Right lobe of liver (tissue), 6 donors: Measurements from ENCODE around the gene GKN1. TPM values are rescaled to one million over a fixed set of nuclear protein-coding genes. Genes with fewer than 3 reads are reported as not detected.
A peak's percentile ranks its signal among the peaks of the same experiment; 100 is the strongest.

Experiments used
- ATAC-seq, 4 donors: fragments of 200-7000 bp; cut with Tn5 transposase; one replicate each; pipeline ENCODE4 v1.9.1; 2020; ENCODE audit warnings: mild to moderate bottlenecking in 4 of 4, moderate library complexity in 4 of 4
- DNase-seq, 3 donors: peaks; one replicate each; pipeline ENCODE4 v3.0.0-alpha.2; 2020
- H3K27ac ChIP-seq, 3 donors: fragments of 200-600 bp; one replicate each; pipeline ENCODE4 v1.8.0; 2022
- H3K27me3 ChIP-seq, 2 donors: fragments of 200-600 bp; one replicate each; pipeline ENCODE4 v1.8.0; 2022
- H3K36me3 ChIP-seq, 4 donors: fragments of 200-600 bp; sonication (generic) in 1 of 4; one replicate each; pipeline versions ENCODE4 v1.5.1 to v1.8.0; 2017 to 2022; ENCODE audit warnings: control low read depth in 1 of 4
- H3K4me1 ChIP-seq, 4 donors: fragments of 200-600 bp; sonication (generic) in 1 of 4; one replicate each; pipeline versions ENCODE4 v1.5.1 to v1.8.0; 2017 to 2022; ENCODE audit warnings: control low read depth in 1 of 4
- H3K4me3 ChIP-seq, 3 donors: fragments of 200-600 bp; one replicate each; pipeline ENCODE4 v1.8.0; 2022
- H3K9me3 ChIP-seq, 4 donors: fragments of 200-600 bp; sonication (generic) in 1 of 4; one replicate each; pipeline versions ENCODE4 v1.5.1 to v1.8.0; 2017 to 2022; ENCODE audit warnings: control low read depth in 1 of 4
- POLR2A ChIP-seq: fragments of 450-650 bp; IDR thresholded peaks from one replicate; pipeline ENCODE4 v1.6.1; 2017; ENCODE audit warnings: antibody characterized with exemption, mild to moderate bottlenecking
- WGBS: methylation state at CpG from one replicate; pipeline ENCODE4 v1.1.6; 2018; ENCODE audit warnings: low coverage, low lambda C conversion rate; ENCODE audit not compliant: insufficient coverage; ENCODE audit errors: missing lambda C conversion rate; 5-methylcytosine and 5-hydroxymethylcytosine counted together
- intact Hi-C, 2 donors: fragments of 100-400 bp; cut with DNase I; formaldehyde crosslinking; loops; one replicate each; pipeline versions ENCODE4 v1.11.2 to v1.14.1; 2022
- long read RNA-seq: library from polyadenylated mRNA; unstranded; transcript quantifications from one replicate; pipeline ENCODE4 v2.0.0, GENCODE V29; 2019
- total RNA-seq, 6 experiments: library from RNA; depleted of rRNA in 2 of 6; stranded (reverse); fragments of >200 nt in 2 of 6; fragmentation: NEBNext Ultra II Directional in 3 of 6; extraction: Animal tissue kit (Norgen Biotek cat#: 25700) in 3 of 6; gene quantifications; one replicate each; pipeline versions ENCODE4 v1.1.0 to v1.2.4, GENCODE V29; 2016 to 2023
- TF ChIP-seq, protein P1 (sequence below), 4 donors: fragments of 200-600 bp in 3 of 4; fragments of 450-650 bp in 1 of 4; IDR thresholded peaks; one replicate each; pipeline versions ENCODE4 v1.5.1 to v1.8.0; 2016 to 2022; ENCODE audit warnings: antibody characterized with exemption in 4 of 4, mild to moderate bottlenecking in 2 of 4
- donor health status: DM: no; HTN: yes; CAD: no.
- donor health status: DM: no; HTN: no; CAD: no.
- donor health status: DM: no; HTN: no; CAD: no.
- donor health status: DM: no; HTN: yes; CAD: no.
- donor health status: DM: no; HTN: yes; CAD: no.

The GKN1 gene, protein sequence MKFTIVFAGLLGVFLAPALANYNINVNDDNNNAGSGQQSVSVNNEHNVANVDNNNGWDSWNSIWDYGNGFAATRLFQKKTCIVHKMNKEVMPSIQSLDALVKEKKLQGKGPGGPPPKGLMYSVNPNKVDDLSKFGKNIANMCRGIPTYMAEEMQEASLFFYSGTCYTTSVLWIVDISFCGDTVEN
- not detected for total RNA-seq
- long read RNA-seq: 0 reads

DNA sequence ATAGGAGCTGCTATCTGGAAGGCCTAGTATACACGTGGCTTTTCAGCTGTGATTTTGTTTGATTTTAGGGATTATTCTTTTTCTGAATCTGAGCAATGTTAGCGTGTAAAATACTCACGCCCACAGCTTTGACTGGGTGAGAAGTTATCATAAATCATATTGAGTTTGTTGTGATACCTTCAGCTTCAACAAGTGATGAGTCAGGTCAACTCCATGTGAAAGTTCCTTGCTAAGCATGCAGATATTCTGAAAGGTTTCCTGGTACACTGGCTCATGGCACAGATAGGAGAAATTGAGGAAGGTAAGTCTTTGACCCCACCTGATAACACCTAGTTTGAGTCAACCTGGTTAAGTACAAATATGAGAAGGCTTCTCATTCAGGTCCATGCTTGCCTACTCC, at the start of gene GKN1:
Gene GKN1 (plus strand): TSS at position 386 of the 400 bp plus-strand sequence. CDS start 42 bp downstream, outside the sequence.
- Histone ChIP-seq H3K27ac (no peak within 1 kb of the TSS), H3K4me1 (peaks cover 0 to 12% (median 0%) of the 10 kb centered on the region in 4 donors), H3K9me3 (no peaks in the 10 kb centered on the region), H3K36me3 (no peaks in the 10 kb centered on the region), H3K27me3 (no peaks in the 10 kb centered on the region), H3K4me3 (no peak within 1 kb of the TSS)
- no peak for TF ChIP-seq POLR2A
- TF ChIP-seq, protein P1, sequence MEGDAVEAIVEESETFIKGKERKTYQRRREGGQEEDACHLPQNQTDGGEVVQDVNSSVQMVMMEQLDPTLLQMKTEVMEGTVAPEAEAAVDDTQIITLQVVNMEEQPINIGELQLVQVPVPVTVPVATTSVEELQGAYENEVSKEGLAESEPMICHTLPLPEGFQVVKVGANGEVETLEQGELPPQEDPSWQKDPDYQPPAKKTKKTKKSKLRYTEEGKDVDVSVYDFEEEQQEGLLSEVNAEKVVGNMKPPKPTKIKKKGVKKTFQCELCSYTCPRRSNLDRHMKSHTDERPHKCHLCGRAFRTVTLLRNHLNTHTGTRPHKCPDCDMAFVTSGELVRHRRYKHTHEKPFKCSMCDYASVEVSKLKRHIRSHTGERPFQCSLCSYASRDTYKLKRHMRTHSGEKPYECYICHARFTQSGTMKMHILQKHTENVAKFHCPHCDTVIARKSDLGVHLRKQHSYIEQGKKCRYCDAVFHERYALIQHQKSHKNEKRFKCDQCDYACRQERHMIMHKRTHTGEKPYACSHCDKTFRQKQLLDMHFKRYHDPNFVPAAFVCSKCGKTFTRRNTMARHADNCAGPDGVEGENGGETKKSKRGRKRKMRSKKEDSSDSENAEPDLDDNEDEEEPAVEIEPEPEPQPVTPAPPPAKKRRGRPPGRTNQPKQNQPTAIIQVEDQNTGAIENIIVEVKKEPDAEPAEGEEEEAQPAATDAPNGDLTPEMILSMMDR (IDR thresholded peaks at IDR 0.05): no peak
- DNase-seq (no peak), ATAC-seq (no peak)
- intact Hi-C loops: no loop called here
- 56% methylated on average over 3 of the region's 3 CpGs for WGBS

DNA sequence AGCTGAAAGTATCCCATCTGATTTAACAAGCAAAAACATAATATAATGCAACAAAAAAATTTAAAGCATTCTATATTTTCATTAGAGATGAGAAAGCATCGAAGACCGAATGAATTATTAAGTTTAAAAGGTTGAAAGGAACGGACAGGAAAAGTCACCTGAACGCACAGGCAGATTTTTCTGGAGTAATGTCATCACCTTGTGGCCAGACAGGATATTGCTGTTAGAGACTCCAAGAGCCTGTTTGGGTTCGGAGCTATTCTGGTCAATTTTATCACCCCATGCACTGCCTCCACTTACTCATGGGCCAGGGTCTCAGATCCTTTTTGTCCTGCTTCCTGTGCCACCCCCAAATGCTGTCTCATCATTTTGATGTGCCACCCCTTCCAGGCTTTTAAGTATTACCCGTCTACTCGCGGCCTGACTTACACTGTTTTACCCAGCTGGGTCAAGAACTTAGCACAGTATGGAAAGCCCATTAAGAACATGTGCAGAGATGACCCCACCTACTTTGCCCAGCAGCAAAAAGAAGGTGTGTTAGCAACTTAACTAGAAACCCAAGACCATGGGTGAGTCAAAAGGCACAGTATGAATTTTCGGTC, 49.0 kb upstream of the GKN1 start:
- intact Hi-C loops: loop anchor here in 1 of 2 donors (10.0 kb wide), 1 partner anchor 461 kb away; the partner anchor contains the start of genes APLF and FBXO48
- 30% methylated on average over 8 of the region's 9 CpGs for WGBS
- H3K27ac ChIP-seq: no peak overlapping the region

DNA sequence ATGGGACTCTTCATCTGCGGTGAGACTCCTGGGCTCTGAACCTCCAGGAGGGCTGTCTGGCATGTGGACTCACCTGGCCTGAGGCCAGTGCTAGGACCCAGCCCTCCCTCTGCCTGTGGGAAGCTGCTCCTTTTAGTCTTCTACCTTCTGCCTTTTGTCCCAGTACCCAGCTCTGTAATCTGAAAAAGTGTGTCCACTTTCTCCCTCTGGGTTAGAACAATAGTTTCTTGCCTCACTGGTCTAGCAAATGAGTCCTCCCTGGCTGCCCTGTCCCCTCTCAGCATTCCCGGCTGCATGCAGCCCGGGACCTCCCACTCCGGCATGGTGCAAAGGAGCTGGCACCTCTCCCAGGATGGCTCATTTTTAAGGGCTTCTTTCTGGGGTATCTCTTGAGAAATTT, 47.6 kb upstream of the GKN1 start:
- WGBS: 76% methylated on average over 4 of the region's 4 CpGs
- Histone ChIP-seq H3K36me3 (no peaks in the 10 kb centered on the region), H3K27me3 (no peaks in the 10 kb centered on the region), H3K27ac (no peak overlapping the region), H3K9me3 (no peaks in the 10 kb centered on the region), H3K4me1 (no peaks in the 10 kb centered on the region), H3K4me3 (no peak overlapping the region)
- intact Hi-C loops: loop anchor here in 1 of 2 donors (10.0 kb wide), 1 partner anchor 462 kb away; the partner anchor contains the start of genes APLF and FBXO48
- ATAC-seq (no peak), DNase-seq (no peak)
- TF ChIP-seq, protein P1 (IDR thresholded peaks at IDR 0.05): no peak
- TF ChIP-seq POLR2A: no peak

More for the DNA sequence above, 49.0 kb upstream of the GKN1 start:
- DNase-seq (no peak), ATAC-seq (peak; percentile 79 to 84 (median 83))
- H3K4me3 ChIP-seq: no peak overlapping the region
- TF ChIP-seq, protein P1 (IDR thresholded peaks at IDR 0.05): peak; percentile 85 to 92 (median 90)
- TF ChIP-seq POLR2A: no peak
- no peaks in the 10 kb centered on the region for H3K27me3 ChIP-seq
- no peaks in the 10 kb centered on the region for H3K36me3 ChIP-seq
- H3K4me1 ChIP-seq: peaks cover 0 to 10% (median 0%) of the 10 kb centered on the region in 4 donors
- H3K9me3 ChIP-seq: no peaks in the 10 kb centered on the region

DNA sequence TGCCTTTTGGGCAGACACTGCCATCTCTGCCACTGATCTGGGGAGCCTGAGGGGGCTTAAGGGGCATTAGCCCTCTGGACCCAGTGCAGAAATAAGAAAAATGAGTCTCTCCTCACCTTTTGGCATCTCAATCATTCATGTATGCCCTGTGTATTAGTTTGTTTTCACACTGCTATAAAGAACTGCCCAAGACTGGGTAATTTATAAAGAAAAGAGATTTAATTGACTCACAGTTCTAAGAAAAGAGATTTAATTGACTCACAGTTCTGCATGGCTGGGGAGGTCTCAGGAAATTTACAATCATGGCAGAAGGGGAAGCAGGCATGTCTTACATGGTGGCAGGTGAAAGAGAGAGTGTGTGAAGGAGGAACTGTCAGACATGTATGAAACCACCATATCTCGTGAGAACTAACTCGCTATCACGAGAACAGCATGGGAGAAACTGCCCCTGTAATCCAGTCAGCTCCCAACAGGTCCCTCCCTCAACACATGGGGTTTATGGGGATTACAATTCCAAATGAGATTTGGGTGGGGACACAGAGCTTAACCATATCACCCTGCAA, 43.2 kb upstream of the GKN1 start:
- no peak for ATAC-seq
- H3K36me3 ChIP-seq: no peaks in the 10 kb centered on the region
- no peaks in the 10 kb centered on the region for H3K9me3 ChIP-seq
- TF ChIP-seq POLR2A: no peak
- TF ChIP-seq, protein P1 (IDR thresholded peaks at IDR 0.05): no peak
- WGBS: 85% methylated on average over 3 of the region's 3 CpGs
- H3K27me3 ChIP-seq: no peaks in the 10 kb centered on the region
- no peak overlapping the region for H3K27ac ChIP-seq
- H3K4me3 ChIP-seq: no peak overlapping the region
- intact Hi-C loops: no loop called here
- no peak for DNase-seq
- no peaks in the 10 kb centered on the region for H3K4me1 ChIP-seq
